ENCODE results near the gene MLPH.

Gene MLPH

DNA sequence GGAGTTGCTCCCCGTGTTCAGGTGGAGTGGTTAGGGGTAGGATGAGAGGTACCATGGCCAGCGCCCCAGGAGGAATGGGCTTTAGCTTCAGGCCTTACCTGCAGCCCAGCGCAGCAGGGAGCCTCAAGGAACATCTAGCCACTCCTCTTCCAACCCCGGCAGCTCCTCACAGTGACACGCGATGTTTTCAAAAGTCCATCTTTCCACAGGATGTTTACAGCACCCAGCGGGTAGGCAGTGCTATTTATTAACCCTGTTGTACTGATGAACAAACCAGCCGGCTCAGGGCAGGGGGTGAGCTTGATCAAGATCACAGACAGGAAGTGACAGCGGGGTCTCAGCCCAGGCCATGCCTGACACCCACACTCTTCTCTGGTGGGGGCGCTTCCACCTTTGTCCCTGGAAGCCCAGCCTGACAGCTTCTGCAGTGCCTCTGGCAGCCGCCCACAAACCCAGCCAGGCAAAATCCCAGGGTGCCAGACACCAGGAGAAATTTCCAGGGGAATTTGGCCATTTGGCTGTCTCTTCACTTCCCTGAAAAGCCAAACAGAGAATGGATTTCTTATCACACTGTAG lies 60.9 kb downstream of the MLPH start:
- DNase-seq: no peak

- no peak for DNase-seq
Observed at GRCh38 chr2:237549216-237549615, 62.2 kb downstream of the MLPH start.

- DNase-seq: no peak
Observed at GRCh38 chr2:237549643-237550415, 62.8 kb downstream of the MLPH start.

- DNase-seq: no peak
Observed at GRCh38 chr2:237551071-237551574, 64.1 kb downstream of the MLPH start.

GRCh38 chr2:237552908-237553307 lies 65.9 kb downstream of the MLPH start:
- DNase-seq: no peak

DNA sequence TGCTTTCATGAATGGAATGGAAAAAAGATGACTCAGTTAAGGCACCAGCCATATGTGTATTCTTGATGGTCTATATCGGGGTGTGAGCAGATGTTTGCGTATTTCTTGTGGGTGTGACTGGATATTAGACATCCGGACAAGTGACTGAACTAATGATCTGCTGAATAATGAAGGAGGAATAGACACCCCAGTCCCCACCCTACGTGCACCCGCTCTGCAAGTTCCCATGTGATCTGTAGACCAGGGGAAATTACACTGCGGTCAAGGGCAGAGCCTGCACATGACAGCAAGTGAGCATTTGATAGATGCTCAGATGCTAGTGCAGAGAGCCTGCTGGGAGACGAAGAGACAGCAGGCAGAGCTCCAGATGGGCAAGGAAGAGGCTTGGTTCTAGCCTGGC lies 66.9 kb downstream of the MLPH start:
- no peak for DNase-seq

- no peak for DNase-seq
Observed at GRCh38 chr2:237555560-237555959, 68.5 kb downstream of the MLPH start.

GRCh38 chr2:237556773-237557632 lies 70.0 kb downstream of the MLPH start:
- no peak for DNase-seq

DNA sequence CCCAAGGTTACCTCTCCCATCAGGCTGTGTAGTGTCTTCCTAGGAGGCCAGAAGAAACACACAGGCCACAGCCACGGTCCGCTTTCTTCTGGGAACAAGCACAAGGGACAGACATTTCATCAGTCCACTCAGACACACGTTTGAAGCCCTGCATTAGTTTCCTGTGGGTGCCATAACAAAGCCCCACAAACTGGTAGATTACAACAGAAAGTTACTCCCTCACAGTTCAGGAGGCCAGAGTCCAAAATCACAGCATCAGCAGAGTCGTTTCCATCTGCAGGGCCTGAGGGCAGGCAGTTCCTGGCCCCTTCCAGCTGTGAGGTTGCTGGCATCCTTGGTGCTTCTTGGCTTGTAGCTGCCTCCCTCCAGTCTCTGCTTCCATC lies 70.6 kb downstream of the MLPH start:
- no peak for DNase-seq

- peak; percentile 67 for DNase-seq
Observed at GRCh38 chr2:237558961-237559641, 72.0 kb downstream of the MLPH start.

GRCh38 chr2:237561221-237561620 lies 74.2 kb downstream of the MLPH start:
- no peak for DNase-seq

DNA sequence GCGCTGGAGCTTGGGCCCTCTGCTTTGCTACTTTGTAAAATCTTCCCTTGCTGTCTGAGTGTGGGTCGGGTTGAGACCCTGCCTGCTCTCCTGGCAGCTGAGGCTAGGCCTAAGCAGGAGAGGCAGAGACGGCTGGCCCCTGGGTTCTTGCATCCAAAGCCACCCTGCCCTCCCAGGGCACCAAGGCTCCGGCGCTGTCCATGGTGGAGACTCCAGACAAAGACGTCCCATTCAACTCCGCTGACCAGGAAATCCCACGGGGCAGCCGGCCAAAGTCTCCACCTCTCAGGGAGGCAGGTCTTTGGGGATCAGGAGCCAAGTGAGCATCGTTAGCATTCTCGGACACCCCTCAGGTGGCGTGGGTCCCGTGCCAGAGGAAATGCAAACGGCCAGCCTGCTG lies 76.8 kb downstream of the MLPH start:
- no peak for DNase-seq

DNA sequence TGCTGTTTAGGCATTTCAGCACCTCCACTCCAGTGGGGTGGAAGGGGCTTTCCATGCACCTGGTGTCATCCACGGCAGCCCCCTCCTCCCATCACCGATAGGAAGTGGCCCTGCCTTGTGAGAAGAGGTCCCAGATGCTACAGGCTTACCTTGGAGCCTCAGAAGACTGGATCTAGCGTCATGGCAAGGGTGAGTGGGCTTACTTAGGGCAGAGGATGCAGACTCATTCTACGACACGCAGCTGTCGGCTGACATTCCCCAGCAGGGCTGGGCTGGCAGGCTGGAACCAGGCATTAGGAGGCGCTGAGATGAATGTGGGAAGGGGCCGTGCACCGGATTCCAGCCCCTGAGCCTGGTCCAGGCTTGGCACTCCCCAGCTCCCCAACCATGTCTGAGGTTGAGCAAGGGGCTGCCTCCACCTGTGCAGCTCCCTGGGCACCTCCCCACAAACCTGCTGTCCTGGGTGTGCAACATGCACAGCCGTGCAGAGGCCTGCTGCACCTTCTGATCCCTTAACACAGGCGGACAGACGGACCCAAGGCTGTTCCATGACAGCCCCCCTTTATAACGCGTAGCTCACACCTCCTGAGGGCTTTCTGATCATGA lies 77.6 kb downstream of the MLPH start:
- no peak for DNase-seq

GRCh38 chr2:237565974-237566373 lies 78.9 kb downstream of the MLPH start:
- DNase-seq: no peak

GRCh38 chr2:237566401-237567235 lies 79.6 kb downstream of the MLPH start, which contains the start of gene PRLH:
TSS of gene PRLH (plus strand) at chr2:237566574. CDS start at chr2:237566574, 0 bp downstream.
- no peak for DNase-seq

DNA sequence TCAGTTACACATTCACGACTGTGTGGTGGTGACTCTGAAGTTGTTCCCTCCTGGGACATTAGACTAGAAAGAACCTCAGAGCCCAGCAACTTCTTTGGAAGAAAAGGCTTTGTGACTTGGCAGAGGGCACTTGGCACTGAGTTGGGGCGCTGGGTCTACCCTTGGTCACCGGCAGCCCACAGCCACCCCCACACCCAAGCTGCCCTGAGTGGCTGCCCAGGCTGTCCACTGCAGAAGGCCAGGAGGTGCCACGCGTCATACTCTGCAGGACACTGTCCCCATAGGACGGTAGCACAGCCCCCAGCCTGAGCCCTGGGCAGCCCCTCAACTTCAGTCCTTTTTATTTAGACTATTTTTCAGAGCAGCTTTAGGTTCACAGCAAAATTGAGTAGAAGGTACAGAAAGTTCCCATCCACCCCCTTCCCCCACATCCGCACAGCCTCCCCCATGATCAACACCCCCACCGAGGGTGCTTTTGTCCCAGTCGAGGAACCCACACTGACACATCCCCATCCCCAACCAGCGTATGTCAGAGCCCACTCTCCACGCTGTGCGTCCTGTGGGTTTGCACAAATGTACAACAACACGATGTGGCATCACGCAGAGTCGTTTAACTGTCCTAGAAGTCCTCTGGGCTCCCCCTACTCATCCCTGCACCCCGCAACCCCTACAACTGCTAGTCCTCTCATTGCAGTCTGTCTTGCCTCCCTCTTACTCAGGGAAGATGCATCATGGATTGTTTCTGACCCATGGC lies 80.4 kb downstream of the MLPH start:
- no peak for DNase-seq

- DNase-seq: no peak
Observed at GRCh38 chr2:237568121-237568660, 81.1 kb downstream of the MLPH start.

DNA sequence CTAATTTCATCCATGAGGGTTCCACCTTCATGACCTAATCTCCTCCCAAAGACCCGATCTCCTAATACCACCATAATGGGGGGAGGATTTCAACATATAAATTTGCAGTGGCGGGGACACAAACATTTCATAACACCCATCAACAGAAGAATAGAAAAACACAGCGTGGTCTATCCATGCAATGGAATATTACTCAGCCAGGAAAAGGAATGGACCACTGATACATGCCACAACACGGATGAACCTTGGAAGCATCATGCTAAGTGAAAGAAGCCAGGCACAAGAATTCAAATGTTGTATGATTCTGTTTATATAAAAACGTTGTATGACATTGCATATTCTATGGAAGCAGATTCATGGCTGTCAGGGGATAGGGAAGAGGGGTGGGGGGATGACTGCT lies 82.0 kb downstream of the MLPH start:
- no peak for DNase-seq

GRCh38 chr2:237569896-237570295 lies 82.8 kb downstream of the MLPH start:
- no peak for DNase-seq

DNA sequence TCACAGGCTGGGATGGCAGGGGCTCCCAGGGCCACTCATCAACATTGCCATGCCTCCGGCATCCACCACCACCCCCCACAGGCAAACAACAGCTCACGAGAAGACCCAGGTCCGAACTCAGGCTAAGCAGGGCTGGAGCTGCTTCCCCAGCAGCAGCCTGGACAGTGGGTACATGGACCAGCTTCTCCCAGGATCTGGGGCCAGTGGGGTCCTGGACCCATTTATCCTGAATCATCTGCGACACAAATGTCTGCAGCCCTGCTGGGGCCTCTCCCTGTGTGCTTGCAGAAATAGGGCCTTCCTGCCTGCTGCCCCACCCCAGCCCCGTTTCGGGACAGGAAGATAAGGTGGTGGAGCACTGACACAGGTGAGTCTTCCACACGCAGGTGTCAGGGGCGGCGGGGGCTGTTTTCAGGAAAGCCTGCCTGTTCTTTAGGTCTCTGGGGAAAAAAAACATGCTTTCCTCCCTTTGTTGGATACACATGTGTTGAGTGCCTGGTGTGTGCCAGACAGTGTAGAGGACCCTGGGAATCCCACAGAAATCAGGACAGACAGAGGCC lies 83.8 kb downstream of the MLPH start:
- DNase-seq: no peak

Measured in right hindlimb (tissue), 1 donor.